ENCODE results near the gene CCR5AS.

The CCR5AS gene

DNA sequence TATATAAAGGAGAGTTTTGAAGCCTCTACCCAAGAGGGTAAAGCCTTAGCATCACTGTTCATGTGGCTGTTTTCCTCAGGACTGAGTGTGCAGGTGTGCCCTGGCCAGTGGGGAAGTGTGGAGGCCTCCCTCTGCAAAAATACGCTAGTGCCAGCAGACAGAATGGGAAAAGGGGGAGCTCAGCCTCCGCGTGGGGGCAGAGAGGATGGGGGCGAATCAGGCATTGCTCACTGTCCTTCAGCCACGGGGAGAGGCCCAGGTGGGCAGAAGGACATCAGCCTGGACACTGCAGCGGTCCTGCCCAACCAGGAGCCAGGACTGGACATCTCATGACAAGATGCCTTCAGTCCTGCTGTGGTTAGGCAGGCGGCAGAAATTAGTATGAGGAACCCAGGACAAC is 47.7 kb upstream of the CCR5AS start:
- Histone ChIP-seq H3K36me3 (replicated peaks; ENCODE audit: insufficient read depth, low read depth) (no peaks in the 10 kb centered on the region), H3K4me2 (no peak overlapping the region), H3K27ac (no peak overlapping the region), H3K4me3 (no peak overlapping the region), H3K27me3 (no peaks in the 10 kb centered on the region), H3K9me3 (ENCODE audit: low read depth) (no peaks in the 10 kb centered on the region), H3K4me1 (ENCODE audit: insufficient read depth) (no peaks in the 10 kb centered on the region), H4K20me1 (ENCODE audit: insufficient read depth, poor library complexity, severe bottlenecking) (no peaks in the 10 kb centered on the region), H3K9me2 (replicated peaks; ENCODE audit: insufficient read depth) (no peaks in the 10 kb centered on the region), H3K79me2 (no peaks in the 10 kb centered on the region), H2AFZ (no peak overlapping the region)
- WGBS (ENCODE audit: low lambda C conversion rate, missing lambda C conversion rate) = 86% methylated on average over 7 of the region's 7 CpGs
- TF ChIP-seq EZH2 (IDR thresholded peaks at IDR 0.05; ENCODE audit: borderline replicate concordance) = no peak
- TF ChIP-seq EZH2phosphoT487 (IDR thresholded peaks at IDR 0.05; ENCODE audit: low read depth, severe bottlenecking, unreplicated experiment) = no peak
- TF ChIP-seq, protein P1, sequence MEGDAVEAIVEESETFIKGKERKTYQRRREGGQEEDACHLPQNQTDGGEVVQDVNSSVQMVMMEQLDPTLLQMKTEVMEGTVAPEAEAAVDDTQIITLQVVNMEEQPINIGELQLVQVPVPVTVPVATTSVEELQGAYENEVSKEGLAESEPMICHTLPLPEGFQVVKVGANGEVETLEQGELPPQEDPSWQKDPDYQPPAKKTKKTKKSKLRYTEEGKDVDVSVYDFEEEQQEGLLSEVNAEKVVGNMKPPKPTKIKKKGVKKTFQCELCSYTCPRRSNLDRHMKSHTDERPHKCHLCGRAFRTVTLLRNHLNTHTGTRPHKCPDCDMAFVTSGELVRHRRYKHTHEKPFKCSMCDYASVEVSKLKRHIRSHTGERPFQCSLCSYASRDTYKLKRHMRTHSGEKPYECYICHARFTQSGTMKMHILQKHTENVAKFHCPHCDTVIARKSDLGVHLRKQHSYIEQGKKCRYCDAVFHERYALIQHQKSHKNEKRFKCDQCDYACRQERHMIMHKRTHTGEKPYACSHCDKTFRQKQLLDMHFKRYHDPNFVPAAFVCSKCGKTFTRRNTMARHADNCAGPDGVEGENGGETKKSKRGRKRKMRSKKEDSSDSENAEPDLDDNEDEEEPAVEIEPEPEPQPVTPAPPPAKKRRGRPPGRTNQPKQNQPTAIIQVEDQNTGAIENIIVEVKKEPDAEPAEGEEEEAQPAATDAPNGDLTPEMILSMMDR (IDR thresholded peaks at IDR 0.05; ENCODE audit: poor library complexity) = no peak
- no peak for DNase-seq (ENCODE audit: low spot score)

DNA sequence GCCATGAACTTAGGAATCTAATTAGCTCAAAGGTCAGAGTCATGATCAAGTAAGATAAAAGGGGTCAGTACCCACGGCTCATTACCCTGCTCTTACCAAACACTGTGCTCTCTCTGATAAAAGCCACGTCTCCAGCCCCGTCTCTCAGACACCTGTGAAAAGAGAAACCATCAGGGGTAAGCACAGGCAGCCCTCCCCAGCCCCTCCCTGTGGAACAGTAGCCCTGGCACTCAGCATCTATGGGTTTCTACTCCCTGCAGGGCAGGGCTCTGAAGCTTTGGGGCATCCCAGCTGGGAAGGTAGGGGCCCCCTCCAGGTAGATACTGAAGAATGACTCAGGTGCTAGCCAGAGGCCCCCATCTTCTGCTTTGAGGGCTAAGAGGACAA is 47.3 kb upstream of the CCR5AS start:
- Histone ChIP-seq H3K4me1 (ENCODE audit: insufficient read depth) (no peaks in the 10 kb centered on the region), H3K4me2 (no peak overlapping the region), H3K9me3 (ENCODE audit: low read depth) (no peaks in the 10 kb centered on the region), H4K20me1 (ENCODE audit: insufficient read depth, poor library complexity, severe bottlenecking) (no peaks in the 10 kb centered on the region), H3K79me2 (no peaks in the 10 kb centered on the region), H2AFZ (no peak overlapping the region), H3K27me3 (no peaks in the 10 kb centered on the region), H3K36me3 (replicated peaks; ENCODE audit: insufficient read depth, low read depth) (no peaks in the 10 kb centered on the region), H3K4me3 (no peak overlapping the region), H3K9me2 (replicated peaks; ENCODE audit: insufficient read depth) (no peaks in the 10 kb centered on the region), H3K27ac (no peak overlapping the region)
- TF ChIP-seq, protein P1 (IDR thresholded peaks at IDR 0.05; ENCODE audit: poor library complexity) = no peak
- TF ChIP-seq EZH2 (IDR thresholded peaks at IDR 0.05; ENCODE audit: borderline replicate concordance) (no peak), EZH2phosphoT487 (IDR thresholded peaks at IDR 0.05; ENCODE audit: low read depth, severe bottlenecking, unreplicated experiment) (no peak)
- no peak for DNase-seq (ENCODE audit: low spot score)
- 44% methylated on average over 3 of the region's 3 CpGs for WGBS (ENCODE audit: low lambda C conversion rate, missing lambda C conversion rate)

DNA sequence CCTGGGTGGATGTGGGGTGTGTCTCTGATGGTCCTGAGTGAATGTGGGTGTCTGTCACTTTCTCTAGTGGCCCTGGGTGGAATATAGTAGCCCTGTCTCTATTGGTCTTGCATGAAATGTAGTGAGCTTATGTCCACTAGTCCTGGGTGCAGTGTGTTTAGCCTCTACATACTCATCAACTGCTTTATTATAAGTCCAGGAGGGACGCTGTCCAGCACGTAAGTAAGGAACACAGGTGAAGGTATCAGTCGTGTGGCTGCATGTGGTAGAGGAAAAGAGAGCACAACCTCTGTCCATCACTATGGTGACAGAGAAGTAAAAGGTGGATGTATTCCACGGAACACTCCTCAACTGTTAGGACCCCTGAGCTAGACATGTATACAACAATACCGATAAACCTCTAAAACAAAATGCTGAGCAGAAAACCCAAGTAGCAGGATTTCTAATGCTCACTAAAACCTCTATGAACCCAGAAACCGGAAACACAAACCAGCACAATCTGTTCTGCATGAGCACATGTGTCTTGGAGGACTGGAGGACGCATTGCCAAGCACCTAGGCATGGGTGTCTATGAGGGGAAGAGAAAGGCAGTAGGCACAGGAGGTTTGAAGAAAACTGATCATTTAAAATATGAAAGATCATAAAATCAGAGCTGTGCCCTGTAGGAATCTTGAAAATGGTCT is 46.8 kb upstream of the CCR5AS start:
- H4K20me1 ChIP-seq (ENCODE audit: insufficient read depth, poor library complexity, severe bottlenecking) = no peaks in the 10 kb centered on the region
- H3K9me3 ChIP-seq (ENCODE audit: low read depth) = no peaks in the 10 kb centered on the region
- H3K79me2 ChIP-seq = no peaks in the 10 kb centered on the region
- H3K27ac ChIP-seq = no peak overlapping the region
- H2AFZ ChIP-seq = no peak overlapping the region
- no peak overlapping the region for H3K4me3 ChIP-seq
- no peaks in the 10 kb centered on the region for H3K36me3 ChIP-seq (replicated peaks; ENCODE audit: insufficient read depth, low read depth)
- DNase-seq (ENCODE audit: low spot score) = no peak
- H3K9me2 ChIP-seq (replicated peaks; ENCODE audit: insufficient read depth) = no peaks in the 10 kb centered on the region
- no peak overlapping the region for H3K4me2 ChIP-seq
- no peaks in the 10 kb centered on the region for H3K27me3 ChIP-seq
- TF ChIP-seq, protein P1 (IDR thresholded peaks at IDR 0.05; ENCODE audit: poor library complexity) = no peak
- TF ChIP-seq EZH2 (IDR thresholded peaks at IDR 0.05; ENCODE audit: borderline replicate concordance) (no peak), EZH2phosphoT487 (IDR thresholded peaks at IDR 0.05; ENCODE audit: low read depth, severe bottlenecking, unreplicated experiment) (no peak)
- no peaks in the 10 kb centered on the region for H3K4me1 ChIP-seq (ENCODE audit: insufficient read depth)
- 69% methylated on average over 7 of the region's 7 CpGs for WGBS (ENCODE audit: low lambda C conversion rate, missing lambda C conversion rate)

Data from hepatocyte (in vitro differentiated cells).